Hindlimb muscle (tissue), 1 donor: ENCODE measurements around the gene MSI2. TPM values are rescaled to one million over a fixed set of nuclear protein-coding genes. Genes with fewer than 3 reads are reported as not detected.

Experiments used
- DNase-seq: peaks from one replicate; pipeline ENCODE4 v3.0.0-alpha.2; 2013
- polyA plus RNA-seq: library from polyadenylated mRNA; unstranded; fragments of 120-200 nt; gene quantifications from one replicate; pipeline ENCODE4 v1.2.1, GENCODE V29; 2013; ENCODE audit not compliant: insufficient read length

Gene MSI2
- polyA plus RNA-seq, 1 donor = 33.6 TPM

DNA sequence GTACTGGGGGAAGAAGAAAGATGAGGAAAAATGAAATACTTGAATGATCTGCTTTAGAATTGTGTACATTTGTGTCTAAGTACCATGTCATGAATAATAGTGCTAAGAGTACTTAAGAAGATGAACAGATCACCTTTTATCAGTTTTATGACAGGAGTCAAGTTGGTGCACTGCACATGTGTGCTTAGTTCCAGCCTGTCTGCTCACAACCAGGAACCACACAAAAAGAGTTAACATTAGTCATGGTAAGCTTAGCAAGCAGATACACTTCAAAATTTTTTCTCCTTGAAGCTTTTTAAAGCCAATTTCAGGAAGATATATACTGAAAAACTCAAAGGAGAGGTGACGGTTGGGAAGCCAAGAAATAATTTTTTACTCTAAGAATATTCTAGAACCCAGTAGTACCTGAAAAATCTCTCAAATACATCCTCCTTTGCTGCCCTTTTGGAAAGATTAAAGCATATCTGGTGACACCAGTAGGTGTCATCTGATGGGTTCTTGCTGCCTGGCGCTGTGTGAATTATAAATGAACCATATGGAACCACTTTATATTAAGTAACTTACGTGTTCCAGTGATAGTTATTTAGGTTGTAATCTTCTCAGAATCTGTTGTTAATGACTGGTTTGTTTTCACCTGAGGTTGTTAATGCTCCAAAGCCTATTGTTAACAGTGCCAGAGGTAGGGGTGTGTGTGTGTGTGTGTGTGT is 93.4 kb downstream of the MSI2 start:
- no peak for DNase-seq

DNA sequence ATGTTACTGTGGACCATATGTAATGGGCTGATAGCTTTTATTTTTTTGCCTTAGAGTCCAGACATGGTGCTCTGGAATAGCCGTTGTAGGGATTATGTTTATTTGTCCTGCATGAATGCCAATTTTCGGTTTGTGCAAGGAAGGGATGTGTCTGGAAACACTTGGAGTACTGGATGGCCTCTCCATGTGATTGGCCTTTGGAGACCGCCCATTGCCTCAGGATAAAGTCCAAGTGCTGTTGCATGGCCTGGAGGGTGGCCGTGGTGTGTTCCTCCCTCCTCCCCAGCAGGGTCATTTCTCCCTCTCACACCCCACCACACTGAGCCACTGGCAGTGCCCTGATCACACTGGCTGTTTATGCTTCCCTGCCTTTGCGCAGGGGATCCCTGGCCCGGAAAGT is 93.9 kb downstream of the MSI2 start:
- no peak for DNase-seq

DNA sequence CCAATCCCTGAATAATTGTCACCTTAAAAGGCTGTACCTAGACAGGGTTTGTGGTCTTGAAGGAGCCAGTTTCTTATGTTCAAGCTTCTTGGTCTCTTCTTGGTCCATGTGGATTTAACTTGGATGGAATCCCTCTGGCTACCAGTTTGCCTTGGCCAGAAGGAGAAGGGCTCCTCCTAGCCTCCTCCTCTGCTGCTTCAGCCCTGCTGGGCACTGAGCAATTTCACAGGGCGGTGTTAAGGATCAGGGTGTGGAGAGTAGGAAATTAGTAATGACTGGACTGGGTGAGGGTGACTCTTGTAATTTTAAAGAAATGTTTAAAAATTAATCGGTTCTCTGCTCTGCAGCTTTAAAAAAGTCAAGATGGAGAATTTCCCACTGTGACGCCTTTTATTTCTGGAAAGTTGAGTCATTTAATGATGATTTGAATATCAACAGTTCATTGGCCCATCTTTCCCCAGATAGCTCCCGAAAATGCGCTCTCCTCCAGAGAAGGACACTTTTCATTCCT is 96.4 kb downstream of the MSI2 start:
- DNase-seq = no peak

DNA sequence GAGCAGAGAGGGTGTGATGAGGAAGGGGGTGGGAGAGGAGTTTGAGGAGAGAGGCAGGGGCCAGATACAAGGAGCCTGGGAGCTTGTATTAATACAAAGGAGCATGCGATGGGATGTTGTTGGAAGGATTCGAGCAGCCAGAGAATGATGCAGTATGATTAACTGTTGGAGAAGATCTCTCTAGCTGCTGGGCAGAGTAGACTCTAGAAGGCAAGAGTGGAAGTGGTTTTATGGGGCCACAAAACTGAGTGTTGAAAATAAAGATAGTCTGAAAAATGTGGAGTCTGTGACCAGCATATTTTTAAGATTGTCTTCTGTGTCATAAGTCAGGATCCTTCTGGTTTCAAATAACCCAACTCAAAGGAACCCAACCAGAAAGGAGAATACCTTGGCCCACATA is 98.3 kb downstream of the MSI2 start:
- no peak for DNase-seq

DNA sequence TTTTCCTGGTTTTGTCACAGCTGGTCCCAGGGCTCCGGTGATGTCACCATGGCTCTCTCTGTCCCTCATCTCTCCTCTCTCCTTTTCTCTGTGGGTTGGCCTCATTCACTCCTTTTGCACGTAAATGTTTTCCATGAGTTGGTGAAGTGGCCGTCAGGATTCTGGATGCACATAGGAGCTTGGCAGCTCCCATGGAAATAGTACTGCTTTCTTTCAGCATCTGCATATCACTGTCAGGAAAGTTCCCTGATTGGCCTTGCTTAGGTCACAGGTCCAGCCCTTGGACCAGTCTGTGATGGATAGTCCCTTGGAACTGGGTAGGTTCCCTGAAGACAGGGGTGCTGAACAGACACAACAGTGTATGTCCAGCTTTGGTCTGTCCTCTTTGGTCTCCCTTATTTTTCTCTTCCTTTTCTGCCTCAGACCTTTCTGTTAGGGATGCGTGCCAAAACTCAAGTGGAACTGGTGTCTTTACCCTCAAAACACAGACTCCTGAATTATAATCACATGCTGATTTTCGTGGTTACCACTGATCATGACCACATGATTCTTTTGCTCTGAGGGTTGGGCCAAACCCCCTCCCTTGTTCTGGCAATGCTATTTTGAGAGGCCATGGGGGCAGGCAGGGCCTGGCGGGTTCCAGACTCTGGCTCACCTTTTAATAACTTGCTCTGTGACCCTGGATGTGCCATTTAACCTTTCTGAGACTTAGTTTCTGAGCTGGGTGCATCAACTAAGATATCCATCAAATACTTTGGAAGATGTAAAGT is 99.0 kb downstream of the MSI2 start:
- DNase-seq = no peak

DNA sequence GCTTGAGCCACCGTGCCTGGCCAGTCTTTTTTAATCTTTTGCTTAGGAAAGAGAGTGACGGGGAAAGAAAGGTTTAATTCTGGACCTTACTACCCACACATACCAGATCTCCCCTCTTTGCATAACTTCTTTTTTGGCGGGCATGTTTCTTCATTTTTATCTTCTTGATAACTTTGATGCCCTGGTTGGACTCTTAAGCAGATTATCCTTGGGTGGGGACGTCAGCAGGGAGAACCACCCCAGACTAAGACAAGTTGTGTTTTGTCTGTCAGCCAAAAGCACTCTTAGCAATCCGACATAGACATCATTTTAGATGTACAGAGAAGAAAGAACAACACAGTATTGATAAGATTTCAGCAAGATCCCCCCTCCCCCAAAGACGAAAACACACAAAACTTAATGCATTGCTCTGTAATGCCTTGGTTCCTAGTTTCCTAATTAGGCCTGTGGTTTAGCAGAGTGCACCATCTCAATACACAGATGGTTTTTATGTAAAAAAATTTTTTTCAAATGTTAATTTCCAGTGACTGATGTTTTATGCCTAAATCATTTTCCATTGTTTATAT is 99.9 kb downstream of the MSI2 start:
- DNase-seq = no peak

DNA sequence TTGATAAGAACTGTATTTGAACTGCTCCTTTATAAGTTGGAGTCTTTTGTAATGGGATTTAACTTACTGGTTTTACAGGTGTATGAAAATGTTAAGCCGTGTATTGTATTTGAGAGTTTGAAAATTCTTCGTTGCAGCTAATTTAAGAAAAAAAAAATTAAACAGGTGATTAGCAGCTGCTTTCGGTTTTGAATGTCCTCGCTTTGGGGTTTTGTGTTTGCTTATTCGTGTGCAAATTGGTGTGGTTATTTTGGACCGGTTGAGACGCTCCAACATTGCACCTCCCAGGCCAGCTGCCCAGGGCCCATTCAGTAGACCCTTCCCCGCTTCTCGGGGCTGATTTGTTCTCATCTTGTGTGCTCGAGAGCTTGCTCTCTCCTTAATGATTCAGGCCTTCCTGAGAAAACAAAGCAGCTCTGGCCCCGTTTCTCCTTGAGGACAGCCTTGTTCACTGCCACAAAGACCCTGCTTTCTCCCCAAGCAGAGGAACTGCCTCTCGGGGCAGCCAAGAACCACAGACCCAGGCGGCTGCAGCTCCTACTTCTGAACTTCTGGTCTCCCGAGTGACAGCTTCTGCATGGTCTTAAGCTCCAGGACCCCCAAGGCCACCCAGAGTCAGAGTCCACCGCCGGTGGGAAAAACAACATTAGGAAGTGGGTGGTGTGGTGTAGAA is 100.5 kb downstream of the MSI2 start:
- DNase-seq = no peak

DNA sequence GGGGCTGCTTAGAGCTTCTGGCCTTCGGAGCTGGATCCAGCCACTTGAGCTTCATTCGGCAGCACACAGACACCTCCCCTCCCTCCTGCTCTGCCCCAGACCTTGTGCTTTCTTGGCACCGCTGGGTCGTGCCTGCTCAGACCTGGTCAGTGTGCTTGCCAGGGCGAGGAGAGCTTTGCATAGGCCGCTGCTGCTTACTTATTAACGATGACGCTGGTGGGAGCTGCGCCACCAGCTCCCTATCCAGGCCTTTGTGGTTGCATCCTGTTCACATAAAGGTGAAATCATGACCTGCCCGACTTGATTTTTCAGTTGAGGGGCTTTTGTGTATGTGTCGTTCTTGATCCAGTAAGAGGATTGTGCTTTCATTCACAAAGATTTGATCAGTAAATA is 101.1 kb downstream of the MSI2 start:
- DNase-seq = no peak

DNA sequence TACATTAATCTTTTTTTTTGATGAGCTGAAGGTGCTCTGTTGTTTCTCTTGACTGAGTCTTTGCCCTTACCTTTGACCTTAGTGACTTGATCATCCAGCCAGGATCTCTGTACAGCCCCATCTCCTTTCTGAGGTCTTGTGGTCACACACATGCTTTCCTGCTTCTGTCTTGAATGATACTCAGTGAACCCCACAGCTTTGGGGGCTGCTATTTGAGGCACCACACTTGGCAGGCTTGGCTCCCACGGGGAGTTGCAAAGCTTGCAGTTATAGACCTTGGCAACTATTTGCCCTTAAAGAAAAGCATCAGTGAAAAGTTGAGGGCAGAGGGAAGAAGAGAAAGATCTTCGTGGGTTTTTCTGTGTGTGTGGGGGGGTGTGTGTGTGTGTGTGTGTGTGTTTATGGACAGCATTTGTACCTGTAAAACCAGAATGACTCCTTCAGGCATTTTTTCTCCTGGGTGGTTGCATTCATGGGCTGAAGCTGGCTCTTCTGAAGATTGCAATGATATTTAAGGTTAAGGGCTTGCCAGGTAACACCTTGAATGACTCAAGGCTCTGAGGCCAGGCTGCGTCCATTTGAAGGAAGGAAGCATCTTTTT is 101.6 kb downstream of the MSI2 start:
- no peak for DNase-seq

DNA sequence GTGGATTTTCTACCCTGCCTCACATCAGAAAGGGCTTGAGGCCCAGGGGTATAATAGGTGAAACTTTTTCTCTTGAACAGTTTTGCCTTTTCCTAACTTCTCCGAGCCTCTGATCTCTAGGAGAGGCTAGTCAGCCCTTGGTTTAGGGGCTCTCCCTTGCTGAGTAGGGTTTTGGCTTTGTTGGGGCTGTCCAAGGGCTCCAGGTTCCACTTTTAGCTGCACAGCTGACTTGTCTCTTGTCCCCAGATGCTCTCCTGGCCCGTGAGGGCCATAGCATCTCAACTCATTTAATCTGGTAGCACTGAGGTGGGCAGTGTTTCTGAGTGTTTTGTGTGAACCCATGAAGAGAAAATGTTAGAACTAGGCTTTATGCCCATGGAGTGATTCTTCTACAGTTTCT is 103.9 kb downstream of the MSI2 start:
- DNase-seq = no peak

DNA sequence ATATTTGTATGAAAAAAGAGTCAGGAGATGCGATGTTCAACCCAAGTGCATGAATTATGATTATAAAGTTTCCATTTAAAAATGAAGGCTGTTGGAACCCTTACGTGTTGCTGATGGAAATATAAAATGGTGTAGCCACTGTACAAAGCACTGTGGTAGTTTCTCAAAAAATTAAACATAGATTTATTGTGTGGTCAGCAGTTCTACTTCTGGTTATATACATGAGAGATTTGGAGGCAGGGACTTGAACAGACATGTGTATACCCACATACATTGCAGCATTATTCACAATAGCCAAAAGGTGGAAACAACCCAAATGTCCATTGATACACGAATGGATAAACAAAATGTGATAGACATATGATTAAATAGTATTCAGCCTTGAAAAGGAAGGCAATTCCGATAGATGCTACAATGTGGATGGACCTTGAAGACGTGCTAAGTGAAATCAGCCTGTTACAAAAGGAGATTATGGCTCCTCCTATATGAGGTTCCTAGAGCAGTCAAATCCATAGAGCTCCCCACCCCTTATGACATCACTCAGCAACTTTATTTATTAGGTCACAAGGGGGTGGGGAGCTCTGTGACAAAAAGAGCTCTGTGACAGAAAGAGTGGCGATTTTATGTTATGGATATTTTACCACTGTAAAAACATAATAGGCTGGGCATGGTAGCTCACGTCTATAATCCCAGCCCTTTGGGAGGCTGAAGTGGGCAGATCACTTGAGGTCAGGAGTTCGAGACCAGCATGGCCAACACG is 106.7 kb downstream of the MSI2 start:
- no peak for DNase-seq

DNA sequence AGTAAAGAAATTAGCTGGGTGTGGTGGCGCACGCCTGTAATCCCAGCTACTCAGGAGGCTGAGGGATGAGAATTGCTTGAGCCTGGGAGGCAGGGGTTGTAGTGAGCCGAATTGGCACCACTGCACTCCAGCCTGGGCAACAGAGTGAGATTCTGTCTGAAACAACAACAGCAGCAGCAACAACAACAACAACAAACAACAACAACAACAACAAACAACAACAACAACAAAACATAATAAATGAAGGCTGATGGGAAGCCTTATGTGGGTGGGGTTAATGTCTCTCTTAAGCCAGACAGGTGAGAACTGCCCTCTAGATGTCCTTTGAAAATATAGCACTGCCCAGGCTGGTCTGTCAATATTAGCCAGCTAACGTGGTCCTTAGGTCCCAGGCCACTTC is 107.3 kb downstream of the MSI2 start:
- DNase-seq = no peak

DNA sequence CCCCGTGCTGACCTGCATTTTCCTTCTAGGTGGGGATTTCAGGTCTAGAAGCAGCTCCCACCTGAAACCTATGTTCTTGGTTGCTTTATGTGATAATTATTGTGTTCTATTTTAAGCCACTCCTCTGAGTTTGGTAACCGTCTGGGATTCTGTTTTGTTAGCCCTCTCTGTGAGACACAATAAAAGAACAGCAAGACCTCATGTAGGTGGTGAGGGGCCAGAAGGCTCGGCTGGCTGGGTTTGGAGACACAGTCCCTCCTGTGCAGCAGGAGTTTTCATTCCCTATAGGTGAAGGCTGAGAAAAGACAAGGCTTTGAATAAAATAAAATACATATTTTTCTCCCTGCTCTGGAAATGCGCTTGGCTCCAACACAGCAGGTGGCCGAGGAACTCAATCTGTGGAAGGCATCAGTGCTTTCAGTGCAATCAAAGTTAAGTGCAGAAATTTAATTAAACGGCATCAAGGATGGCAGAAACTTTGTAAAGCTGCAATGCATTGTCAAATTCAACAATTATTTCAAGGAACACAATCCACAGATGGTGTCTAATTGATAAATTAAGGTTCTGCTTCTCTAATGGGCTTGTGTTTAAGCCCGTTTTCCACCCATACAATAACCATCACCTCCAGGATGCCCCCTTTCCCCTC is 107.8 kb downstream of the MSI2 start:
- DNase-seq = no peak

DNA sequence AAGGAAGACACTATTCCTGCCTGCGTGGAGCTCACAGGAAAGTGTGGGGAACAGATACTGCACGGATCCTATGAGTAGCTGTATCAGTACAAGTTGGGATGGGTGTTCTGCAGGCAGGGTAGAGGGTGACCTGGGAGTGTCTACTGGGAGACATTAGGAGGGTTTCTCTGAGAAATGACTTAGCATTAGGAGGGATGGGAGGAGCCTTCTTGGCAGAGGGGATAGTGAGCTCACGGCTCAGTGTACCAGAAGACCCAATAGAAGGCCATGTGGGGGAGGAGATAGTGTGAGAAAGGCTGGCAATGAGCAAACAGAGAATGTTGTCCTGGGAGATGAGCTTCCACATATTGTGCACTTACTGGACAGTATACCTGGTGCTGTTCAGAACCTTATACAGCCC is 109.1 kb downstream of the MSI2 start:
- DNase-seq = no peak

DNA sequence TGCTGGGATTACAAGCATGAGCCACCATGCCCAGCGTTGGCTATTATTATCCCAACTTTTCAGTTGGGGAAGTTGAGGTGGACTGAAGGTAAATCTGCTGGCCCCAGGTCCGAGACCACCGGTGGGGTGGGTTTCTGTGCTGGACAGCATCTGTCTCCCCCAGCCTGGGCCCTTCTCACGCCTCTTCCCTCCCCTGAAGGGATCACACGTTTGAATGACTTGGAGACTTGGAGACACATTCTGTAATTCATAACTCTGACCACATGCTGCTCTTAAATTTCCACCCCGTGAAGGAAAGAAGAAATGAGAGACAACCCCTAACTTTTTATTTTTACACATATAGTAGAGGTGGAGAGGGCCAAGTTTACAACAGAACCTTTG is 109.8 kb downstream of the MSI2 start:
- DNase-seq = no peak

DNA sequence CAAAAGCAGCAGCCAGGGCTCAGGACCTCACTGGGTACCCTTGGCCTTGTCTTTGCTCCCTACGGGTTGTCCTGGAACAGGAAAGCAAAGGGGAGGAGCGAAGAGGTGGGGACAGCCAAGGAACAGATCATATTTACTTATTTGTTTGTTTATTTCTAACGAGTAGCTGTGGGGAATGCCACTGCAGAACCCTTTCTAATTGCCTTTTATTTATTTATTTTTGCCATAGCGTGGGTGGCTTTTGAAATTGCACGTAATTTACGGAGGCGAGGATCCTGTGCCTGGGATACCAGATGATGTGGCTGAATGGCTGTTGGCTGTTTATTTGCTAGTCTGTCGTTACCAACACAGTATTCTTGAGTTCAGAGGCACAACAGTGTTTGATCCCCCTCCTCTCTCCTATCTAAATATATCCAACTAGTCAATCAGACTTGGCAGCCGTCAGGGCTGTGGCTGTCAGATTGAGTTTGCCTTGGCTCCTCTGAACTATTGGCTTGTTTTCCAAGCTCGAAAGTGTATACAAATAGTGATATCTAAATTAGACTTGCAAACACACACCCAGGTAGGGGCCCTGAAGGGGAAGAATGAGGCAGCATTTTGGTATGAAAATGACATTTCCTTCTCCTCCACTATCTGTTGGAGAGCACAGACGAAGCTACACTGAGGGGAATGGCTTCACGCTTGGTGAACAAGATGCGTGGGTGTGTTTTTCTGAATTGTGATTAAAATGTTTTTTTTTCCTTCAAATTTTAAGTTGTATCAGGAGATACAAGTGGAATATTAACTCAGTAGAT is 110.4 kb downstream of the MSI2 start:
- DNase-seq = no peak

DNA sequence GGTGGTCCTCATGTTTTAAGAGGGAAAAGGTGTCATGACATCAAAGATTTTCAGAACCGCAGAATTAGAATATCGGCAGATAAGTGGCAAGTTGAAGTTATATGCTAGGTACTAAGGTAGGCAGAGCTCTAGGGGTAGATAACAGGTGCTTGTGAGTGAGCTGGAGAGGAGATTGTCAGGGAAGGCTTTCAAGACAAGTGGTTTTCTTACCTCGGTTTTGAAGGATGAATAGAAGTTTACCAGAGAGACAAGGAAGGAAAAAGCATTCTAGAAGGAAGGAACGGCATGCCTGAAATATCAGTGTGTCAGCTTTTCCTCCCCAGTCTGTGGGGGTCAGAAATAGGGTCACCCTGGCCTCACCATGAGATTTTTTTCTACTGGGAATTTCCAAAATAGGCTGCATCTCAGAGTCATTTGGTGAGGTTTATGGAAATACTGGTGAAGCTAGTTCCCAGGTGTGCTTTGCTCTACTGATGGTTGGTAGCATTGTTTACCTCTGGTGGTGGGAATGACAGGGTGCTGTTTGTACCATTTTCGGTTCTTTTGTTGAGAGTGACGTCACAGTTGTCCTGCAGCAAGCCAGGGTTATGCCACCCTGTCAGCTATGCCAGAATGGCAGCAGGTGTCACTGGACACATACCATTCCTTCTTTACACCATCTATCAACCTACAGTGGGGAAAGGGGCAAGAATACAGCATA is 112.5 kb downstream of the MSI2 start:
- no peak for DNase-seq

DNA sequence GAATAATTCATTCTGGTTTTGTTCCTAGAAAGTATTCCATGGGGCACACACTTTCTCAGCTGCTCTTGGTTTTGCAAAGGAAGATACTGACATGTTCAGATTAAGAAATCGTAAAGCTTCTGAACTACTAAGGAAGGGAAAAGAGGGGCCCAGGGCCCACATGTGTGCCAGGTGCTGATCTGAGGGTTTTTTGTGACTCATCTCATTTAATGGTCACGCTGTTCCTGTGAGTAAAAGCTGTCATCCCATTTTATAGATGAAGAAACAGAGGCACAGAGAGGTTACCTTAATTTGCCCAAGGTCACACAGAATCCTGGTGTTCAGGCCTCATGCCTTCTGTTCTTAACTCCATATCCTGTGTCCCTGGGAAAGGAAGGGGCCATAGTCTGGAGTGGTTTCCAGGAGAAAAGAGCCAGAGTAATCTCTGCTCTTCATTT is 113.2 kb downstream of the MSI2 start:
- DNase-seq = no peak

DNA sequence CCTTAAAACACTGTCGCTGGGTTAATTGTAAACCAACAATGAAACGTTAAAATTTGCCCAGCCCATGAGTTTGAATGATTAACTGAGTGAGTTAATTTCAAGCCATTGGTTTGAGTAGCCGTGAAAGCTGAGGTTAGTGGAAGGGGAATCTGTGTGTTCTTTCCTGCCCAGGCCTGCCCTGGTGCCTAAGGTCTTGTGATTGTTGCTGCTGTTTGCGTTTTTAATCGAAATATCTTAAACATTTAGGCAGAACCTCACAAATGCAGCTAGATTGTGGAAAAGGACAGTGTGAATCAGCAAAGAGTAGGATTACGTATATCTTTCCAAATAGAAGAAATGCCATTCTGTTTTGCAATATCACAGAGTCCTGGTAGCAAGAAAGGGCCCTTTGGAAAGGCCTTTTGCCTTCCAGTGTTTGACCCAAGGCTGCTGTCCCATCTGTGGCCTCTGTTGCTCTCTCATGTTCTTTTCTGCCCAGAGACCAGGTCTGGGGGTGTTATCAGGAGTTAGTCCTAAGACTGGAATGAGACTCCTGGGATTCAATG is 113.8 kb downstream of the MSI2 start:
- DNase-seq = no peak

DNA sequence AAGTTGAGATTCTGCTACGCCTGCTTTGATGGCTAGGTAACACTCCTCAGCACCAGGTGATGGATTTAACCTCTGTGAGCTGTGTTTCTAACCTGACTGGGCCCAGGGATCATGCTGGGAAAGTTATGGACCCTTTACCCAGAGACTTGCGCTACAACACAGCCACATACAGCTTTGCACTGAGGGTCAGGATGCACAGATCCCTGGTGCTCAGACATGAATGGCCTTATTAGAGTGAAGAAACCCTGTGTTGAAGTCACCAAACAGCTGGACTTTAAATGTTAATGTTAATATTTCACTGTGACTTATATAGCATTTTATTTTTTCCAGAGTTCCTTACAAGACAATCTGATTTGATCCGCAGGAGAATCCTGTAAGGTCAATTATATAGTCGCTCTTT is 114.3 kb downstream of the MSI2 start:
- no peak for DNase-seq
